Measurements from ENCODE around the gene GALNT6.

GALNT6 gene

DNA sequence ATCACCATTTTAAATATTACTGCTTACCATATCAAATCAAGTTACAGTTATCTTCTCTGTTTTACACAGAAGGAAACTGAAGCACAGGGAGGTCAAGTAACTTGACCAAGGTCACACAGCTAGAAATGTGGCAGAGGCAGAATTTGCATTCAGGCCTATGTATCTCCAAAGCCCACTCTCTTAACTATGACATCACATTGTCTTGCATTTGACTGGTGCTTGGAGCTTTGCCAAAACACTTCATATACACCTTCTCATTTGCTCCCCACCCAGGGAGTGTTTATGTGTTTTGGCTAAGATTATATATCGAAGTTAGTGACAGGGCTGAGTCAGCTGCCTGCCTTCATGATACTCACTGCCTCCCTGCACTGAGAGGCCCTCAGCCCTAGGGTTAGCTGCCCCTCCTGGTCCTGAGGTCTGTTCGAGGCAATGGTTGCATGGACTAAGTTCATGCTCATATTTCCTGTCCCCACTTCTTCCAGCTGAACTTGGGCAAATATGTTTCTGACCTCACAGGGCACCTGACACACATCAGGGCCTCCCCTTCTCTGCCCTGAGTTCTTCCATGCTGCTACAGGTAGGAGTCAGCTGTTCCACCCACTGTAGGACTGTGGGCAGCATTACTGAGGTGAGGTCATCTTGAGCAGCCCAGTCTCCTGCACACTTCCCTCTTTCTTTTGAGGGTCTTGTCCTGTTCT lies 1.8 kb downstream of the GALNT6 start:
- no peak for TF ChIP-seq FOXP2 (optimal IDR thresholded peaks at IDR 0.05; ENCODE audit: borderline replicate concordance, extremely low read depth, extremely low read length, insufficient read depth)
- TF ChIP-seq SIN3A (IDR thresholded peaks at IDR 0.05; ENCODE audit: borderline replicate concordance, insufficient read depth, low read length), result no peak
- no peak for TF ChIP-seq POLR2AphosphoS5 (IDR thresholded peaks at IDR 0.05; ENCODE audit: low read depth, low read length)
- no peak for TF ChIP-seq TAF1 (IDR thresholded peaks at IDR 0.05; ENCODE audit: borderline replicate concordance, insufficient read depth, low read length)
- TF ChIP-seq, protein P1, sequence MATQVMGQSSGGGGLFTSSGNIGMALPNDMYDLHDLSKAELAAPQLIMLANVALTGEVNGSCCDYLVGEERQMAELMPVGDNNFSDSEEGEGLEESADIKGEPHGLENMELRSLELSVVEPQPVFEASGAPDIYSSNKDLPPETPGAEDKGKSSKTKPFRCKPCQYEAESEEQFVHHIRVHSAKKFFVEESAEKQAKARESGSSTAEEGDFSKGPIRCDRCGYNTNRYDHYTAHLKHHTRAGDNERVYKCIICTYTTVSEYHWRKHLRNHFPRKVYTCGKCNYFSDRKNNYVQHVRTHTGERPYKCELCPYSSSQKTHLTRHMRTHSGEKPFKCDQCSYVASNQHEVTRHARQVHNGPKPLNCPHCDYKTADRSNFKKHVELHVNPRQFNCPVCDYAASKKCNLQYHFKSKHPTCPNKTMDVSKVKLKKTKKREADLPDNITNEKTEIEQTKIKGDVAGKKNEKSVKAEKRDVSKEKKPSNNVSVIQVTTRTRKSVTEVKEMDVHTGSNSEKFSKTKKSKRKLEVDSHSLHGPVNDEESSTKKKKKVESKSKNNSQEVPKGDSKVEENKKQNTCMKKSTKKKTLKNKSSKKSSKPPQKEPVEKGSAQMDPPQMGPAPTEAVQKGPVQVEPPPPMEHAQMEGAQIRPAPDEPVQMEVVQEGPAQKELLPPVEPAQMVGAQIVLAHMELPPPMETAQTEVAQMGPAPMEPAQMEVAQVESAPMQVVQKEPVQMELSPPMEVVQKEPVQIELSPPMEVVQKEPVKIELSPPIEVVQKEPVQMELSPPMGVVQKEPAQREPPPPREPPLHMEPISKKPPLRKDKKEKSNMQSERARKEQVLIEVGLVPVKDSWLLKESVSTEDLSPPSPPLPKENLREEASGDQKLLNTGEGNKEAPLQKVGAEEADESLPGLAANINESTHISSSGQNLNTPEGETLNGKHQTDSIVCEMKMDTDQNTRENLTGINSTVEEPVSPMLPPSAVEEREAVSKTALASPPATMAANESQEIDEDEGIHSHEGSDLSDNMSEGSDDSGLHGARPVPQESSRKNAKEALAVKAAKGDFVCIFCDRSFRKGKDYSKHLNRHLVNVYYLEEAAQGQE (IDR thresholded peaks at IDR 0.05; ENCODE audit: insufficient read depth in 1 of 2, low read depth in 2 of 2, low read length in 2 of 2), result no peak

- TF ChIP-seq FOXP2 (optimal IDR thresholded peaks at IDR 0.05; ENCODE audit: borderline replicate concordance, extremely low read depth, extremely low read length, insufficient read depth) (no peak), TAF1 (IDR thresholded peaks at IDR 0.05; ENCODE audit: borderline replicate concordance, insufficient read depth, low read length) (no peak), SIN3A (IDR thresholded peaks at IDR 0.05; ENCODE audit: borderline replicate concordance, insufficient read depth, low read length) (no peak), POLR2AphosphoS5 (IDR thresholded peaks at IDR 0.05; ENCODE audit: low read depth, low read length) (no peak)
- TF ChIP-seq, protein P1 (IDR thresholded peaks at IDR 0.05; ENCODE audit: insufficient read depth in 1 of 2, low read depth in 2 of 2, low read length in 2 of 2), result no peak
Measured at GRCh38 chr12:51388846-51389245, 2.4 kb downstream of the GALNT6 start.

GRCh38 chr12:51388069-51388799 lies 3.0 kb downstream of the GALNT6 start:
- TF ChIP-seq POLR2AphosphoS5 (IDR thresholded peaks at IDR 0.05; ENCODE audit: low read depth, low read length), result no peak
- TF ChIP-seq, protein P1 (IDR thresholded peaks at IDR 0.05; ENCODE audit: insufficient read depth in 1 of 2, low read depth in 2 of 2, low read length in 2 of 2), result peak in 1 of 2 experiments; percentile 22; a peak in 1 of 4 replicates

DNA sequence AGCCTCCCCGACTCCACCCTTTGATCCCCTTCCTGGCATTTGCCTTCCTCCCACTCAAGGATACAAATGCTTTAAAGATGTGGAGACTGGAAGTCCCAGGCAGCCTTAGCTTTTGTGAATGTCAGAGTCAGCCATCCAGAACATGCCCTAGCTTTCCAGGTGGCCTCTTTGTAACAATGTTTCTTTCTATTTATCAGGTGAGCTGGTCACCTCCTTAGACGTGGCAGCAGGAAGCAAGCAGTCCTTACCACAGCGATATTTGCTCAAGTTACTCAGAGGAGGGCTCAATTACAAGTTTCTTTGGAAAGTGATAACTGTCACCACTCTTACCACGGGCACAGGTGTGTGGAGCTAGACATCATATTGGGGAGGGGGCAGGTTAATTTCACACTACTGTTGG lies 4.9 kb downstream of the GALNT6 start:
- TF ChIP-seq FOXP2 (optimal IDR thresholded peaks at IDR 0.05; ENCODE audit: borderline replicate concordance, extremely low read depth, extremely low read length, insufficient read depth), result no peak
- TF ChIP-seq POLR2AphosphoS5 (IDR thresholded peaks at IDR 0.05; ENCODE audit: low read depth, low read length), result no peak
- TF ChIP-seq SIN3A (IDR thresholded peaks at IDR 0.05; ENCODE audit: borderline replicate concordance, insufficient read depth, low read length), result no peak
- TF ChIP-seq, protein P1 (IDR thresholded peaks at IDR 0.05; ENCODE audit: insufficient read depth in 1 of 2, low read depth in 2 of 2, low read length in 2 of 2), result no peak
- no peak for TF ChIP-seq TAF1 (IDR thresholded peaks at IDR 0.05; ENCODE audit: borderline replicate concordance, insufficient read depth, low read length)
